NCI-H226 (cell line): ENCODE results near the gene RABIF.
"Not testable (repeated sequence)": the region's sequence is repeated elsewhere in the genome, so short reads cannot be mapped to it uniquely, and the experiment has no call there.

Experiments
- DNase-seq: peaks from one replicate; pipeline ENCODE4 v3.0.0-alpha.2; 2015

The RABIF gene

DNA sequence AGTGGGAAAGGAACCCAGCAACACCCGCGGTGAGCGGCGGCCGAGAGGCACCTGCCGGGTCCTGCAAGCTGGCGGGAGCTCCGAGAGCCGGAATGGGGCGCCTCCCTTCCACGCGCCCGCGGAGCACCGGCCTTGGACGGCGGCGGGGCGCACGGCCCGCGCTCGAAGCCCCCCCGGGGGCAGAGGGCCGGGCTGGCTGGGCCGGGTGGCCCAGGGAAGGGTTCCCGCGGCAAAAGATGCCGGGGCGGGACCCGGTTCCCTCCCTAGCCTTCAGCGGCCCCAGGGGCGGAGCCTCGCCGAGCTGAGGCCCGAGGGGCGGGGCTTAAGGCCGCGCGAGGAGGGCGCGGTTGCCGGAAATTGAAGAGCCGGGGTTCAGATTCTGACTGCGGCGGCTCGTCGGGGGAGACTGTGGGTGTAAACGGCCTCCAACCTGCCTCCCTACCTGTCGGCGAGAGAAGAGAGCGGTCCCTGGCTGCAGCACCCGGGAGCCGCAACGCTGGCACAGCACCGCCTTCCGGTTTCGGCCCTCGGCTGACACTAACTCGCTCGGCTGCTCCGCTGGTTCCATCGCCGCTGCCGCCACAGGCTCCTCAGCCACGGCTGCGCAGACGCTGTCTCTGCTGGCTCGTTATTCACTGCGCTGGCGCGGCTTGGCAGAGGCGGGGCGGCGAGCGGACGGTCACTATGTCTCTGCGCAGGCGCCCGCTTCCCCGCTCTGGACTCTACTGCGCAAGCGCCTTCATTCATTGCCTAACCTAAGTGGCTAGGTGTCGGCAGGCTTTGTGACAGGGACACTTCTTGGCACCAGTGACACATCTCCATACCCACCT is at the start of gene RABIF:
Gene RABIF, minus strand, starts transcription at position 619 of the 830 bp plus-strand sequence. Its CDS starts 51 bp downstream, at position 568.
- peak; percentile 89 for DNase-seq

DNA sequence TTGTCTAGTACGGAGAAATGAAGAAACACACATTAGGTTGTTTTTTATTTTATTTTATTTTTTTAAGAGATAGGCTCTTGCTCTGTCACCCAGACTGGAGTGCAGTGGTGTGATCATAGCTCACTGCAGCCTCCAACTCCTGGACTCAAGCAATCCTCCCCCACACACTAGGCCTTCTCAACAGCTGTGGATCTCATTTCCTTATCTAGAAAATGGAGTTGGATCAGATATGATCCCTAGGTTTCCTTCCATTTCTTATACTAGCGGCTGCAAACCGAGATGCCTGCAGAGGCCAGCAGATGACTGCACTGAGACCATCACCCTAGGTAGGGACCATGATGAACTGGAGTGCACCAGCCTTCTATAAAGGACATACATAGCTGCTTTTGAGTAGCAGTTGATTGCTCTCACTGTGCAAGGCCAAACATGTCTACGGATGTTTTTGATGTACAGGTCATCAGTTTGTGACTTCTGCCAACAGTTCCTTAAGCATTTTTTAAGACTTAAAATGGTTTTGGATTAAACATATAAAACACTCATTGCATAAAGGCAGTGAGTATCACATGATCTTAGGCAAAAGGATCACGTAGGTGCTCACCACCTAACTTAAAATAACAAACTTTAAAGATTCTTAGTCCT is 49.5 kb upstream of the RABIF start:
- no peak for DNase-seq

DNA sequence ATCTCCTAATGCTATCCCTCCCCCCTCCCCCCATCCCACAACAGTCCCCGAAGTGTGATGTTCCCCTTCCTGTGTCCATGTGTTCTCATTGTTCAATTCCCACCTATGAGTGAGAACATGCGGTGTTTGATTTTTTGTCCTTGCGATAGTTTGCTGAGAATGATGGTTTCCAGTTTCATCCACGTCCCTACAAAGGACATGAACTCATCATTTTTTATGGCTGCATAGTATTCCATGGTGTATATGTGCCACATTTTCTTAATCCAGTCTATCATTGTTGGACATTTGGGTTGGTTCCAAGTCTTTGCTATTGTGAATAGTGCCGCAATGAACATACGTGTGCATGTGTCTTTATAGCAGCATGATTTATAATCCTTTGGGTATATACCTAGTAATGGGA is 47.5 kb upstream of the RABIF start:
- not testable (repeated sequence) for DNase-seq

DNA sequence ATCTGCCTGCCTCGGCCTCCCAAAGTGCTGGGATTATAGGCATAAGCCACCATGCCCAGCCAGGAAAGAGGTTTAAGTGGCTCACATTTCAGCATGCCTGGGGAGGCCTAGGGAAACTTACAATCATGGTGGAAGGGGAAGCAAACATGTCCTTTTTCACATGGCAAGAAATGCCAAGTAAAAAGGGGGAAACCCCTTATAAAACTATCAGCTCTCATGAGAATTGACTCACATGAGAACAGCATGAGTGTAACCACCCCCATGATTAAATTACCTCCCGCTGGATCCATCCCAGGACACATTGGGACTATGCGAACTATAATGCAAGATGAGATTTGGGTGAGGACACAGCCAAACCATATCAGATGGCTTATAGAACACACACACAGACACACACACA is 46.9 kb upstream of the RABIF start:
- DNase-seq = no peak

DNA sequence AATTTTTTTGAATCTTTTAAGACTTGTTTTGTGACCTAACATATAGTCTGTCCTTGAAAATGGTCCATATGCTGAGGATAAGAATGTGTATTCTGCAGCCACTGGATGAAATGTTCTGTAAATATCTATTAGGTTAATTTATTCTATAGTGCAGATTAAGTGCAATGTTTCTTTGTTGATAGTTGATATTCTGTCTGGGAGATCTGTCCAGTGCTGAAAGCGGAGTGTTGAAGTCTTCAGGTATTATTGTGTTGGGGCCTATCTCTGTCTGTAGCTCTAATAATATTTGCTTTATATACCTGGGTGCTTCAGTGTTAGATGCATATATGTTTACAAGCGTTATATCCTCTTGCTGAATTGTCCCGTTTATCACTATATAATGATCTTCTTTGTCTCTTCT is 45.8 kb upstream of the RABIF start:
- no peak for DNase-seq

DNA sequence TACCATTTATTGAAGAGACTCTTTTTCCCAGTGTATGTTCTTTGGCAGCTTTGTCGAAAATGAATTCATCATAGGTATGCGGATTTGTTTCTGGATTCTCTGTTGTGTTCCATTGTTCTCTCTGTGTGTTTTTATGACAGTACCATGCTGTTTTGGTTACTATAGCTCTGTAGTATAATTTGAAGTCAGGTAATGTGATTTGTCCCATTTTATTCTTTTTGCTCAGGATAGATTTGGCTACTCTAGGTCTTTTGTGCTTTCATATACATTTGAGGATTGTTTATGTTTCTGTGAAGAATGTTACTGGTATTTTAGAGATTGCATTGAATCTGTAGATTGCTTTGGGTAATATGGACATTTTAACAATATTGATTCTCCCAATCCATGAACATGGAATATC is 43.5 kb upstream of the RABIF start:
- no peak for DNase-seq

DNA sequence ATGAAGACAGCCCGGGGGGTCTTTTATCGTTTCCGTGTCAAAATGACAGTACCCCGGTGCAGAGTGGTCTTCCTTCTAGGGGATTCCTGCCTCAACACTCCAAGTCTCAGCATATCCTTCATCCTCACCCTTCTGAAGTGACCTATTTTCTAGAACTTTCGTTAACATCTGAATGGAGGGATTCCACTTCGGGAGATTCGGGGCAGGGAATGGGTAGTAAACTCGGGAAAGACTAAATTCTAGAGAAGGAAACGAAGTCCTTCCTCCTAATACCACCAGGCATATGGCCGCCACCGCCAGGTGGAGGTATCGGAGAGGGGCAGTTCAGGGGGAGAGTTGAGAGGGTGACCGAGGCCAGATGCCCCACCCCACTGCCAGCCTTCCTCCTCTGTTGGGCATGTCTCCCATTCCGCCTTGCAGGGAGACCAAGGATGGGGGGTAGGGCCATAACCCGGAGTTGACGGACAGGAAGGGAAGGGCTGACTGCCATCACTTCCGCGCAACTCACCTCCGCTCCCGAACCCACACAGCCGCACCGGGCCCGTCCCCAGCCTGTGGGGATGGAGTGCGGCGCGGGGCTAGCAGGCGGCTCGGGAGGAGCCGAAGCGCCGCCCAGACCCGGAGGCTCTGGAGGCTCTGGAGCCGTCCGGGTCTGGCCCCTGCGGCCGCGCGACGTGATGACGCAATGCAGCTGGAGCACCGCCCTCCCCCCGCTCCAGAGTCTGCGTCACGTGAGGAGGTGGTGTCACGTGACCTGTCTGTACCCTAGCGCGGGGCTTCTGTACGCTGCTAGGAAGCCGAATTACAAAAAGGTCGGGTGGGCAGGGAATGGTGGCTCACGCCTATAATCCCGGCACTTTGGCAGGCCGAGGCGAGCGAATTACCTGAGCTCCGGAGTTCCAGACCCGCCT is 37.9 kb upstream of the RABIF start, which contains the start of gene KLHL12:
Gene KLHL12, minus strand, starts transcription at position 654 of the 911 bp plus-strand sequence. CDS start 2,072 bp downstream, outside the sequence.
- DNase-seq = peak; percentile 96

DNA sequence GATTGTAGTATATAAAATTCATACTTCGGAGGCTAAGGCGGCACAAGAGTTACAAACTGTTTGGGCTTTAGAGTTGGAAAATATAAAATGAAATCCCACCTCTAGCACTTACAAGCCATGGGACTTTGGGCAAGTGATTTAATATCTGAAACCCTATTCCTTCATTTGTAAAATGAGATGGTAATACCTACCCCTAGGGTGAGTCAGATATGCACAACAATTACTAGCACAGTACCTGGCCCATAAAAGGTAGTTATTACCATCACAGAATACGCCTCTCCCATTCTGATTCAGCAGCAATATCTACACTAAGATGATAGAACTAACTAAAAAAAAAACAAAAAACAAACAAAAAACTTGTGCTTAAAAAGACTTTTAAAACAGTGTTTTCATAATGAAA is 34.6 kb upstream of the RABIF start:
- no peak for DNase-seq

DNA sequence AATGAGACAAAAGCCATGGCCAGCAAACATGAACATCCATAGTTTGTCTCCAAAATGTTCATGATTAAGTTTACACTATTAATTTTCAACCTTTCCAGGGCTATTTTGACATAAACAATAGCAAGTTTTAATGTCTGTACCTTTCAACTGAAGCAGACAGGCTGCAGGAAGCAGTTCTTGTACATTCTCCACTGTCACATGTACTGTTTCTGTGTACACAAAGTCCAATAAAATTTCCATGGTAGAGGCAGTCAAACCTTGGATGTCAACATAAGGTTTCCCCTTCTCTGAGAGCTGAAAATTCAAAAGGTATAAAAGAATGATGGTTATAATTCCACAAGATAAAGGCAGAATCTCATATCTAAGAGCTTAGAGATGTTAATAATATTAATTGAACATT is 30.7 kb upstream of the RABIF start:
- no peak for DNase-seq

DNA sequence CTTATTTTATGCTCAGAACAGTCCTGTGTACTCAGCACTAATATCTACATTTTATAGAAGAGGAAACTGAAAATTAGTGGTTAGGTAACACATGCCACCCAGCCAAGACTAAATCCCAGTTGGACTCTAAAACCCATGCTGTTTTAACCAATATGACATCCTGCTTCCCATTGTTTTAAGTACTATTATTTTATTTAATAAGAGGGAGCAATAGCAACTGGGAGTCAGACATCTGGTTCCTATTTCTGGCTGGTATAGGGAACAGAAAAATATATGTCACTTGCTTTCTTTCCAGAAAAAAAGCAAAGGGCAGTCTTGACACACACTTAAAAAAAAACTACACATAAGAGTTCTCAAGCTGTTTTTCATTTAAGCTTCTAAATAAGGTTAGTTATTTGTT is 26.2 kb upstream of the RABIF start:
- no peak for DNase-seq

DNA sequence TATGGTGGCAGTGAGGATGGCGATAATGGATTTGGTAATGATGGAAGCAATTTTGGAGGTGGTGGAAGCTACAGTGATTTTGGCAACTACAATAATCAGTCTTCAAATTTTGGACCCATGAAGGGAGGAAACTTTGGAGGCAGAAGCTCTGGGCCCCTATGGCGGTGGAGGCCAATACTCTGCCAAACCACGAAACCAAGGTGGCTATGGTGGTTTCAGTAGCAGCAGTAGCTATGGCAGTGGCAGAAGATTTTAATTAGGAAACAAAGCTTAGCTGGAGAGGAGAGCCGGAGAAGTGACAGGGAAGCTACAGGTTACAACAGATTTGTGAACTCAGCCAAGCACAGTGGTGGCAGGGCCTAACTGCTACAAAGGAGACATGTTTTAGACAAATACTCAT is 23.5 kb upstream of the RABIF start:
- not testable (repeated sequence) for DNase-seq

DNA sequence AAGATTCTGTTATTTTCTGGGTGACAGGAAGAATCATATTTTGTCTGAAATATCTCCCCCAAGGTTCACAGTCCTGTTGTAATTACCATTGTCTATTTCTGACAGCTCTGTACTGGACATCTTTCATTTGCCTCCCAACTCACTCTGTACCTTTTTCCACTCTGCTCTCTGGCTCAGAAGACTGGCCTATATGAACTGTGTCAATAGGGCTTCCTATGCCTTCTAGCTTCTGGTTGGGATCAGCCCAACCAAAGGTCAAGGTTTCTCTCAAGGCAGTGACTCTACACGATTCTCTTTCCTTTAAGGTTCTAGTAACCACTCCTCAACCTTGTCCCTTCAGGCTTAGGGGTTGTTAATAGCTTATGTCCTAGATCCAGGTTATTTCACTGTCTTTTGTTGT is 20.5 kb upstream of the RABIF start:
- DNase-seq = no peak

DNA sequence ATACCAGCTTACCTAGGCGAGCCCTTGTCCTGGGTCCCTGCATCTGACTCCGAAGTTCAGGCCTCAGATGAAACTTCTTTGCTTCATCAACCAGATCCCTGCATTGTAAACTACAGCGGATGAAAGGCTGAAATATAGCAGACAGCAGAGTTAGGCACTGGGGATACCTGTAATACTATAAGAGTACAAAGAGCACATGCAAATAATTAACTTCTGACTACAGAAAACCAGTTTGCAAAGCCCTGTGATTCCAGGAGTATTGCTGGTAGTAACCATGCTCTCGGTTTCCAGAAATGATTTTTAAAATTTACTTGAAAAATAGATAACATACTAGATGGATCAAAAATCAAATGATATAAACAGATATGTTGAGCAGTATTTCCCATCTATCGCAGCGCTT is 20.0 kb upstream of the RABIF start:
- no peak for DNase-seq

DNA sequence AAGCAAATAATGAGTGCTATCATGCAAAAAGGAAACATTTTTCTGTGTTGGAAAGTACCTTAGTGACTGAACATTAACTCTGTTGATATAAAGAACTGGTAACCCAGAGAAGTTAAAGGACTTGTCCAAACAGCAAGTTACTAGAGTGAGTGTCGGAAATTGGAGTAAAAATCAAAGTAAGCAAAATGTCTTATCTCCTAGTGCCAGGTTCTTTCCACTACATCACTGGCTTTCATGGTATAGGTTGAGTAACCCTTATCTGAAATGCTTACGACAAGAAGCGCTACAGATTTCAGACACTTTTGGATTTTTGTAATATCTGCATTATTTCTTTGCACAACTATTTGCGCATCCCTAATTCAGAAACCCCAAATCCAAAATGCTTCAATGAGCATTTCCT is 16.4 kb upstream of the RABIF start:
- DNase-seq = no peak

DNA sequence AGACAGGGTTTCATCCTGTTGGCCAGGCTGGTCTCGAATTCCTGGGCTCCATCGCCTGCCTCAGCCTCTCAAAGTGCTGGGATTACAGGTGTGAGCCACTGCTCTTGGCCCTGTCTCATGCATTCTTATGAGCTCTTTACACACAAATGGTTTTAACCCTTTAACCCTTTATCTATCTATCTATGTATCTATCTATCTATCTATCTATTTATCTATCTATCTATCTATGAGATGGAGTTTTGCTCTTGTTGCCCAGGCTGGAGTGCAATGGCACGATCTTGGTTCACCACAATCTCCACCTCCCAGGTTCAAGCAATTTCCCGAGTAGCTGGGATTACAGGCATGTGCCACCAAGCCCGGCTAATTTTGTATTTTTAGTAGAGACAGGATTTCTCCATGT is 14.9 kb upstream of the RABIF start:
- not testable (repeated sequence) for DNase-seq

DNA sequence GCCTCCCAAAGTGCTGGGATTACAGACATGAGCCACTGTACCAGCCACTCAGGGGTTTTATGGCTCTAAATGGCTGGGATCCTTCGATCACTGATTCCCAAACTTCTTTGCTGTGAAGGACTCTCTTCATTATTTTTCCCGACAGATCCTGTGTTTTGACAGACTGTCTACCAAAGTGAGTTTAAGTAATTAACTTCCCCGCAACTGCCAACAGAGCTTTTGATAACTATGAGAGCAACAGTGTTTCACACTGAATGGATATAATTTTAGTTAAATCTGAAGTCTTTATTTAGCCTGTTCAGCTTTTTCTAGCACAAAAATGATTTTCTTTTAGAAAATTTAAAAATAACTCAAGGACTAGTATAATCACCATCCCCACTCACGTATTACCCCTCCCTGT is 12.6 kb upstream of the RABIF start:
- DNase-seq = no peak

DNA sequence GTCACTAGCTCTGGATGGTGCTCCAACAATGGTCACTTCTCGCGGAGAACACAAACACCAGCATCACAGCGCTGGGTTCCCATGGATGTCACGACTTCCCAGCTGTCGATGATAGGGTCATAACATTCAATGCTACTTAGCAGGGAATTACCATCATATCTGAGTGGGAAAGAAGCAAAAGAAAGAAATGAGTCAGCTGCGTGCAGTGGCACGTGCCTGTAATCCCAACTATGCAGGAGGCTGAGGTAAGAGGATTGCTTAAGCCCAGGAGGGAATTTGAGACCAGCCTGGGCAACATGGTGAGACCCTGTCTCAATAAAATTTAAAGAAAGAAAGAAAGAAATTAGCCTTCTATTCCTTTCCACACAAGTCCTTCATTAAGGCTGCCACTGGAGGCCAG is 3.6 kb upstream of the RABIF start:
- DNase-seq = no peak

DNA sequence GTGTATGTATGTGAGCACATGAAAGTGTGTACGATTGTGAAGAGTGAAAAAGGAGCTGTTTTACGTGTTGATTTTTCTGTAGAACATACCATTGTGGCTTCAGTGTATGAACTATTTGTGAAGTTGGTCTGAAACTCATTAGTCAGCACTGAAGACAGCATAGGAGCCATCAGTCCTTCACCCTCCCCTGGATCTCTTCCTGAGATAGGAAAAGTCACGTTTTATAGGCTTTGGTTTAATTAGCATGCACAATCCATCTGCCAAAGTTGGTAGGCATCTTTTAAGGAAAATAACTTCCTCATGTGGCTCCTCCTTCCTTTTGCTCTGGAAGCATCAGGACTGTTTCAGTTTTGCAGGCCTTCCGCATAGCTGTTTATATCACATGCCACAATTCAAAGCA is 1.4 kb upstream of the RABIF start:
- DNase-seq = no peak

DNA sequence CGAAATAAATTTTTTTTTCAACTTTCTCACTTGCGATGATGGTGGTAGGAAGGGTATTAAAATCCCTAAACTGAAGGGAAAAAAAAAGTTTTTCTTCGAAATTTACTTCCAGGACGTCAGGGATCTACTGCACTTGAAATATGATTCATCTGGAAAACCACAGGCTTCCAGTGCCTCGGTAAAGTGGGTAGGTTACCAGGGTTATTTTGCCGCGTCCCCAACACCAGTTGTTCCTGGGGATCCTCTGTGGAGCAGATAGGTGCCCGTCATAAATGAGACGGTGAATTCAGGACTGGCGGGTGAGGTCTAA is 773 bp downstream of the RABIF start:
- peak; percentile 55 for DNase-seq

DNA sequence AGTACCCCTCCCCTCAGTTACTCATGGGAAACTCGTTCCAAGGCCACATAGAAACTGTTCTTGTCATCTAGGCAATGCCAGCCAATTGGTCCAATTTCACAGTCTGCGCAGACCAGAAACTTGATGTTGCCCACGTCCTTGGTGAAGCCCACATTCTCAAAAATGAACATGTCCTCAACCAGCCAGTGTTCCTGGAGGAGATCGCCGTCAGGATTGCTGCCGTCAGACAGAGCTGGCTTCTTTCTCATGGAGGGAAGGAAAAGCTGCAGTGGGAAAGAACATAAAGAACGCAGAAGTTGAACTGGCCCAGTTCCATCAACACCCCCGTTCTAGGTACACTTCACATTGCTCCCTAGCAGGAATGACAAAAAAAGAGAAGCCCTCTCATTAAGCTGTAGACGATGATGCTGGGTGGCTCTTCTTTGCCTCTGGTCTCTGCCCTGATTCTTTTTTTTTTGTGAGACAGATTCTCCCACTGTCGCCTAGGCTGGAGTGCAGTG is 7.9 kb downstream of the RABIF start:
- DNase-seq = no peak

DNA sequence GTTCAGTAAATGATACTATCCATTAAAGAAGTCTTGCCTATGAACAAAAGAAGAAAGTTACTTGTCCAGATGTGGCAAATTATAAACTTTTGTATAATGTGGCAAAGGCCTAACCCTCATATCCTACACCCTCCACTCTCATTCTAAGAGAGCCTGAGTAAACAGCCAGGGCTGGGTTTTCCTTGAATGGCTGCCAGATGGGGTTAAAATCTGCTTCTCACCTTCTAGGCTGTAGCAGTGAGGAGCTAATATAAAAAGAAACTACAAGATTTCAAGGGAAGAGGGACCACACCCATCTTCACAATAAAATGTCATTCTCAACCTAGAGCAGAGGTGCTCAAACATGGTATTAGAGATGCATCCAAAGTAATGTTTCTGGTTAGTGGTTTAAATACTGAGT is 8.9 kb downstream of the RABIF start:
- DNase-seq = no peak

DNA sequence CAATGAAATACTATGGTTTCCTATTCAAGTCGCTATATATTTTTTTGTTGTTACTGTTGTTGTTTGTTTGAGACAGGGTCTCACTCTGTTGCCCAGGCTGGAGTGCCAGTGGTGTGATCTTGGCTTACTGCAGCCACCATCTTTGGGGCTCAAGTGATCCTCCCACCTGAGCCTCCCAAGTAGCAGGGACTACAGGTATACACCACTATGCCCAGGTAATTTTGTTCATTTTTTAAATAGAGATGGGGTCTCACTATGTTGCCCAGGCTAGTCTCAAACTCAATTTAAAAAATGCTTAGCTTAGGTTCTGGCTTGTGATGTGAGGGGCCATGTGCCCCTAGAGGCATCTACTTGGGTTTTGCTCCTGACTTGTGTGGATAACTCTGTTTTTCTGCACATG is 9.8 kb downstream of the RABIF start:
- no peak for DNase-seq

DNA sequence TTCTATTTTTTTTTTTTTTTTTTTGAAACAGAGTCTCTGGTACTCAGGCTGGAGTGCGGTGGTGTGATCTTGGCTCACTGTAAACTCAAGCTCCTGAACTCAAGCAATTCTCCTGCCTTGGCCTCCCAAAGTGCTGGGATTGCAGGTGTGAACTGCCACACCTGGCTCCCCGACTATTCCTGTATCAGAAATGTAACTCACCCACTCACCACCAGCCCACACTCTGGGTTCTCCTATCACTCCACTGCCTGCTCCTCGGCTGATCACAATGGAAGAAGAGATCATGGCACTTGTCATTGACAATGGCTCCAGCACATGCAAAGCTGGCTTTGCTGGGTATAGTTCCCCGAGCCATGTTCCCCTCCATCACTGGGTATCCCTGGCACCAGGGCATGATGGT is 15.9 kb downstream of the RABIF start:
- DNase-seq = no peak
